Neutrophil (primary cell): ENCODE data around the gene TTR.

Experiments used
- H3K27ac ChIP-seq: fragments of 200-600 bp; sonication (generic); 2 replicates; pipeline ENCODE4 v1.5.1; 2016; ENCODE audit warnings: mild to moderate bottlenecking, moderate library complexity
- H3K27me3 ChIP-seq: fragments of 200-600 bp; sonication (generic); 2 replicates; pipeline ENCODE4 v1.6.0; 2016; ENCODE audit warnings: mild to moderate bottlenecking
- H3K36me3 ChIP-seq: fragments of 200-600 bp; sonication (generic); 2 replicates; pipeline ENCODE4 v1.5.1; 2017
- H3K4me1 ChIP-seq, 2 experiments: fragments of 200-600 bp in 1 of 2; sonication (generic) in 1 of 2; 1 replicate in 1 of 2; 2 replicates in 1 of 2; pipeline versions ENCODE4 v1.5.1 to v1.6.1; 2013 to 2016; ENCODE audit warnings: low read depth in 1 of 2, low read length in 1 of 2, mild to moderate bottlenecking in 1 of 2, moderate library complexity in 1 of 2; ENCODE audit not compliant: control insufficient read depth in 1 of 2, insufficient read depth in 1 of 2
- H3K4me3 ChIP-seq, 2 experiments: fragments of 200-600 bp in 1 of 2; sonication (generic) in 1 of 2; 1 replicate in 1 of 2; 2 replicates in 1 of 2; pipeline ENCODE4 v1.5.1; 2013 to 2016; ENCODE audit warnings: low read depth in 1 of 2, low read length in 1 of 2, mild to moderate bottlenecking in 1 of 2, moderate library complexity in 1 of 2
- H3K9me3 ChIP-seq: fragments of 200-600 bp; sonication (generic); 2 replicates; pipeline ENCODE4 v1.5.1; 2016
- CTCF ChIP-seq: fragments of 200-600 bp; sonication (generic); IDR thresholded peaks from 2 replicates; pipeline ENCODE4 v1.5.1; 2016; ENCODE audit warnings: antibody characterized with exemption

TTR gene

GRCh38 chr18:31578126-31578525 is 13.6 kb upstream of the TTR start:
- H3K9me3 ChIP-seq, result no peaks in the 10 kb centered on the region
- no peak for TF ChIP-seq CTCF
- no peaks in the 10 kb centered on the region for H3K27me3 ChIP-seq

GRCh38 chr18:31579375-31579774 is 12.3 kb upstream of the TTR start:
- Histone ChIP-seq H3K36me3 (no peaks in the 10 kb centered on the region), H3K9me3 (no peaks in the 10 kb centered on the region), H3K27me3 (no peaks in the 10 kb centered on the region), H3K4me3 (no peak overlapping the region), H3K27ac (no peak overlapping the region), H3K4me1 (no peaks in the 10 kb centered on the region)
- no peak for TF ChIP-seq CTCF

More at GRCh38 chr18:31578126-31578525, 13.6 kb upstream of the TTR start:
- no peaks in the 10 kb centered on the region for H3K4me1 ChIP-seq
- no peaks in the 10 kb centered on the region for H3K36me3 ChIP-seq
- no peak overlapping the region for H3K27ac ChIP-seq
- H3K4me3 ChIP-seq, result no peak overlapping the region

- Histone ChIP-seq H3K36me3 (no peaks in the 10 kb centered on the region), H3K27me3 (no peaks in the 10 kb centered on the region), H3K4me3 (no peak overlapping the region), H3K27ac (no peak overlapping the region), H3K4me1 (no peaks in the 10 kb centered on the region), H3K9me3 (no peaks in the 10 kb centered on the region)
- TF ChIP-seq CTCF, result no peak
These were observed 10.0 kb upstream of the TTR start for GRCh38 chr18:31581498-31582197.

GRCh38 chr18:31583185-31583854 is 8.4 kb upstream of the TTR start:
- H3K4me3 ChIP-seq, result no peak overlapping the region
- H3K4me1 ChIP-seq, result no peaks in the 10 kb centered on the region
- TF ChIP-seq CTCF, result no peak
- H3K27ac ChIP-seq, result no peak overlapping the region
- H3K9me3 ChIP-seq, result no peaks in the 10 kb centered on the region
- no peaks in the 10 kb centered on the region for H3K27me3 ChIP-seq
- H3K36me3 ChIP-seq, result no peaks in the 10 kb centered on the region

- Histone ChIP-seq H3K4me3 (no peak overlapping the region), H3K27ac (no peak overlapping the region), H3K36me3 (no peaks in the 10 kb centered on the region)
These were observed 5.7 kb upstream of the TTR start for GRCh38 chr18:31585991-31586390.

More at GRCh38 chr18:31585991-31586390, 5.7 kb upstream of the TTR start:
- no peaks in the 10 kb centered on the region for H3K9me3 ChIP-seq
- H3K4me1 ChIP-seq, result no peaks in the 10 kb centered on the region
- TF ChIP-seq CTCF, result no peak
- H3K27me3 ChIP-seq, result no peaks in the 10 kb centered on the region
